A673 (cell line): Measurements from ENCODE around the gene CXorf38. TPM values are rescaled to one million over a fixed set of nuclear protein-coding genes. Genes with fewer than 3 reads are reported as not detected.

ENCODE experiments used
- Bru-seq: library from RNA; stranded (reverse); fragments of 400-500 nt; gene quantifications from one replicate; lab custom pipeline; 2021; lab: Mats Ljungman, UMichigan
- BruChase-seq, 2 experiments: library from RNA; stranded (reverse); fragments of 400-500 nt; gene quantifications; one replicate each; lab custom pipeline; 2021; lab: Mats Ljungman, UMichigan
- BruUV-seq: library from RNA; stranded (reverse); fragments of 400-500 nt; replicated peaks from 2 replicates; lab custom pipeline; 2021; lab: Mats Ljungman, UMichigan
- CTCF ChIA-PET: fragments of 300-600 bp; sonication (Branson Sonifier 250); formaldehyde crosslinking; loops from one replicate; lab custom pipeline; 2022; ENCODE audit warnings: antibody characterized with exemption; lab: Charles Lee
- POLR2A ChIA-PET: fragments of 300-600 bp; sonication (Branson Sonifier 250); formaldehyde crosslinking; loops from one replicate; lab custom pipeline; 2022; ENCODE audit warnings: antibody characterized with exemption; ENCODE audit not compliant: low non-redundant PET; lab: Charles Lee
- DNase-seq: peaks from one replicate; pipeline ENCODE4 v3.0.0-alpha.2; 2015; ENCODE audit warnings: low spot score
- H3K27ac ChIP-seq: fragments of 200-600 bp; sonication (generic); 2 replicates; pipeline ENCODE4 v1.5.1; 2016; ENCODE audit warnings: mixed run types, low read depth, mild to moderate bottlenecking, mixed read lengths, antibody characterized with exemption, low read length; ENCODE audit not compliant: poor library complexity, severe bottlenecking
- H3K27me3 ChIP-seq: fragments of 200-600 bp; sonication (generic); replicated peaks from 2 replicates; pipeline ENCODE4 v1.6.1; 2017; ENCODE audit warnings: mixed run types, low read depth, mild to moderate bottlenecking, mixed read lengths, antibody characterized with exemption, low read length; ENCODE audit not compliant: insufficient read depth, poor library complexity
- H3K36me3 ChIP-seq: fragments of 200-600 bp; sonication (generic); 2 replicates; pipeline ENCODE4 v1.6.1; 2016; ENCODE audit warnings: mixed run types, mild to moderate bottlenecking, mixed read lengths, antibody characterized with exemption, low read length; ENCODE audit not compliant: insufficient read depth, poor library complexity, severe bottlenecking
- H3K4me1 ChIP-seq: fragments of 200-600 bp; sonication (generic); 2 replicates; pipeline ENCODE4 v1.6.1; 2017; ENCODE audit warnings: mixed run types, mild to moderate bottlenecking, mixed read lengths, antibody characterized with exemption, low read length; ENCODE audit not compliant: insufficient read depth, poor library complexity, severe bottlenecking
- H3K4me3 ChIP-seq: fragments of 200-600 bp; sonication (generic); 2 replicates; pipeline ENCODE4 v1.5.1; 2016; ENCODE audit warnings: low read depth, mixed run types, mild to moderate bottlenecking, mixed read lengths, low read length; ENCODE audit not compliant: poor library complexity, severe bottlenecking
- H3K9me3 ChIP-seq: fragments of 200-600 bp; sonication (generic); 2 replicates; pipeline ENCODE4 v1.6.1; 2016; ENCODE audit warnings: mixed run types, low read depth, mild to moderate bottlenecking, mixed read lengths, antibody characterized with exemption, low read length; ENCODE audit not compliant: poor library complexity, severe bottlenecking
- EZH2 ChIP-seq: fragments of 200-600 bp; sonication (generic); IDR thresholded peaks from 2 replicates; pipeline ENCODE4 v1.6.1; 2017; ENCODE audit warnings: borderline replicate concordance, low read depth, mild to moderate bottlenecking, mixed read lengths, antibody characterized with exemption, low read length; ENCODE audit not compliant: poor library complexity, severe bottlenecking
- intact Hi-C: fragments of 100-400 bp; cut with micrococcal nuclease; formaldehyde crosslinking; loops from one replicate; pipeline ENCODE4 v1.10.0; 2022; ENCODE audit not compliant: unreplicated experiment
- long read RNA-seq: library from polyadenylated mRNA; stranded (forward); transcript quantifications from one replicate; pipeline ENCODE4 v2.0.0, GENCODE V29; 2022
- total RNA-seq: library from RNA; stranded (reverse); gene quantifications from 2 replicates; pipeline ENCODE4 v1.2.3, GENCODE V29; 2021
- TF ChIP-seq, protein P1 (sequence below): fragments of 300-800, 200-600 bp; sonication (generic); conservative IDR thresholded peaks from 2 replicates; pipeline ENCODE4 v1.5.1; 2017; ENCODE audit warnings: low read depth, mild to moderate bottlenecking, antibody characterized with exemption, low read length, moderate library complexity, mixed read lengths

Gene CXorf38, protein sequence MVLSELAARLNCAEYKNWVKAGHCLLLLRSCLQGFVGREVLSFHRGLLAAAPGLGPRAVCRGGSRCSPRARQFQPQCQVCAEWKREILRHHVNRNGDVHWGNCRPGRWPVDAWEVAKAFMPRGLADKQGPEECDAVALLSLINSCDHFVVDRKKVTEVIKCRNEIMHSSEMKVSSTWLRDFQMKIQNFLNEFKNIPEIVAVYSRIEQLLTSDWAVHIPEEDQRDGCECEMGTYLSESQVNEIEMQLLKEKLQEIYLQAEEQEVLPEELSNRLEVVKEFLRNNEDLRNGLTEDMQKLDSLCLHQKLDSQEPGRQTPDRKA
- total RNA-seq (8.1 and 10.1 TPM in 2 replicates), Bru-seq, nascent RNA (percentile 70 among the genes with signal in this experiment), BruChase-seq, experiment 1, labeled RNA remaining after a 2-hour chase (percentile 70 among the genes with signal in this experiment), BruChase-seq, experiment 2, labeled RNA remaining after a 6-hour chase (percentile 75 among the genes with signal in this experiment)
- long read RNA-seq, transcript CXorf38-201 (7 exons, 2,118 nt), result major isoform, 8 of 11 reads
- long read RNA-seq, partial matches to known transcripts, result 0 of 11 reads
- long read RNA-seq, other reads (novel, unspliced or antisense), result 3 of 11 reads

DNA sequence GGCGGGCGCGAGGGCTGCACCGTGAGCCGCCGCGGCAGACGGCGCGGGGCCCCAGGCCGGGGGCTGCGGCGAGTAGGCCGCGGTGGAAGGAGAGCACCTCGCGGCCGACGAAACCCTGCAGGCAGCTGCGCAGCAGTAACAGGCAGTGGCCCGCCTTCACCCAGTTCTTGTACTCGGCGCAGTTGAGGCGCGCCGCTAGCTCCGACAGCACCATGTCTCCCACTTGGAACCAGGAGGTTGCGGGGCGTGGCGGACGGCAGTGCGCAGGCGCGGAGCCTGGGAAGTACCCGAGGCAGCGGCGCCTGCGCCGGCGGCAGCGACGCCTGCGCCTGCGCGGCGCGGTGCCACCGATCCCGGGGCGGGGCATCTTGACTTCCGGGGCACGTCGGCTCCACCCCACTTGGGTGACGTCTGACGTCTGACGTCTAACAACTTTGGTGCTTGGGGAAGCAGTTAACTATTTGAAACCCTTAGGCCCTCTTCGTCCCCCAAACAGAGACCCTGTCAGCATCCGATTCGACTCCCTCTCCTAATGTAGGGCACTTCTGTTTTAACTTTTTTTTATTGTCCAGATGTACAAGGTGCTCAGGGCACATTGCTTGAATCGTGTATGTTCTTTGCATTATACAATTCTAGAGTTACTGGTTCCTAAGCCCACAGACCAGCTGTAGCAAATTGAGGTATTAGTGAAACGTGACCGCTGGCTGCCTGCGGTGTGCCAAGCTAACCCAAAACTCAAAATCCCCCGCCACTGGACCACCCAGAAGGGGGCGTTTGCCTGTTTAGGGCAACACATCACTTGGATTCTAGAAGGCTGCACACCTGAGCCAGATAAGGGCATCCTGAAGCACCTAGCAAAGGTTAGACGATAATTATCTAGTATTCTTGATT is at the start of gene CXorf38:
Gene CXorf38 (minus strand): TSS at position 255 of the 891 bp plus-strand sequence. CDS start 41 bp downstream, at position 214.
- H3K36me3 ChIP-seq, result no peaks in the 10 kb centered on the region
- peak within 1 kb of the TSS; percentile 71 for H3K27ac ChIP-seq
- peak; percentile 93 for DNase-seq
- POLR2A ChIA-PET, result interaction anchor here (0.7 kb wide), 1 partner anchor 166 kb away, joined by 3 read pairs; no protein-coding TSS in a partner anchor
- intact Hi-C loops, result loop anchor here (5.0 kb wide), 2 partner anchors 105 to 285 kb away; no protein-coding TSS in a partner anchor
- CTCF ChIA-PET, result no interaction called here
- peak within 1 kb of the TSS; percentile 80 for H3K4me3 ChIP-seq
- BruUV-seq, result no TSS peak
- TF ChIP-seq, protein P1, sequence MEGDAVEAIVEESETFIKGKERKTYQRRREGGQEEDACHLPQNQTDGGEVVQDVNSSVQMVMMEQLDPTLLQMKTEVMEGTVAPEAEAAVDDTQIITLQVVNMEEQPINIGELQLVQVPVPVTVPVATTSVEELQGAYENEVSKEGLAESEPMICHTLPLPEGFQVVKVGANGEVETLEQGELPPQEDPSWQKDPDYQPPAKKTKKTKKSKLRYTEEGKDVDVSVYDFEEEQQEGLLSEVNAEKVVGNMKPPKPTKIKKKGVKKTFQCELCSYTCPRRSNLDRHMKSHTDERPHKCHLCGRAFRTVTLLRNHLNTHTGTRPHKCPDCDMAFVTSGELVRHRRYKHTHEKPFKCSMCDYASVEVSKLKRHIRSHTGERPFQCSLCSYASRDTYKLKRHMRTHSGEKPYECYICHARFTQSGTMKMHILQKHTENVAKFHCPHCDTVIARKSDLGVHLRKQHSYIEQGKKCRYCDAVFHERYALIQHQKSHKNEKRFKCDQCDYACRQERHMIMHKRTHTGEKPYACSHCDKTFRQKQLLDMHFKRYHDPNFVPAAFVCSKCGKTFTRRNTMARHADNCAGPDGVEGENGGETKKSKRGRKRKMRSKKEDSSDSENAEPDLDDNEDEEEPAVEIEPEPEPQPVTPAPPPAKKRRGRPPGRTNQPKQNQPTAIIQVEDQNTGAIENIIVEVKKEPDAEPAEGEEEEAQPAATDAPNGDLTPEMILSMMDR, result peak; percentile 21; the same call in 1 of the 2 replicates
- TF ChIP-seq EZH2, result no peak
- no peaks in the 10 kb centered on the region for H3K4me1 ChIP-seq
- no peaks in the 10 kb centered on the region for H3K27me3 ChIP-seq
- H3K9me3 ChIP-seq, result no peaks in the 10 kb centered on the region

DNA sequence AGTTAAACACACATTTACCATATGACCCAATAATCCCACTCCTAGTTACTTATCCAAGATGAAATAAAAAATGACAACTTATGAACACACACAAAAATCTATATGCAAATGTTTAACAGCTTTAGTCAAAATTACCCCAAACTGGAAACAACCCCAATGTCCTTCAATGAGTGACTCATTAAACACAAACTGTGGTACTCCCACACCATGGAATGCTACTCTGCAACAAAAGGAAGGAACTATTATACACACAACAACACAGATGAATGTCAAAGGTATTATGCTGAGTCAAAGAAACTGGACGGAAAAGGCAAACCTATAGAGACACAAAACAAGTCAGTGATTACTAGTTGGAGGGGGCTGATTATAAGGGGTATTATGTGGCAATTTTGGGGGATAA is 47.4 kb upstream of the CXorf38 start:
- ChIA-PET POLR2A (no interaction called here), CTCF (no interaction called here)
- H3K27me3 ChIP-seq, result no peaks in the 10 kb centered on the region
- no peaks in the 10 kb centered on the region for H3K4me1 ChIP-seq
- H3K36me3 ChIP-seq, result peaks cover 16% of the 10 kb centered on the region
- no peak for DNase-seq
- intact Hi-C loops, result no loop called here
- H3K4me3 ChIP-seq, result no peak overlapping the region
- no peak for TF ChIP-seq EZH2
- TF ChIP-seq, protein P1, result no peak
- H3K27ac ChIP-seq, result no peak overlapping the region
- H3K9me3 ChIP-seq, result peaks cover 5% of the 10 kb centered on the region
- BruUV-seq, result no TSS peak

DNA sequence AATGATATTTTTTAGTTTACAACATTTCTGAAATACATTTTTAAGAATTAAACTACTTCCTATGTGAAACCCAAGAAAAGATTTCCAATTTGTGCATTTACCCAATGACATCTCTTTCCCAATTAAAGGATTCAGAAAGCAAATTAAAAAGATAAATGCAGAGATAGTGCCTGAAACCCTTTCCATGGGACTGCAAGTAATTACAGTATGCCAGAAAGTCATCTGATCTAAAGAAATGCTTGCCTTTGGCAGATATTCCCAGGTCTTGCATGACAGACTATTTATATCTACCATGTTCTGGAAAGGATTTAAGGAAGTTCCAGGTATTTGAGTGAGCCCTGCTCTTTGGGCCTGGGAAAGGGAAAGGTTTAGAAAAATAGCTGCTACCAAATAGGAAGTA is 41.6 kb upstream of the CXorf38 start:
- CTCF ChIA-PET, result no interaction called here
- BruUV-seq, result no TSS peak
- Histone ChIP-seq H3K4me3 (no peak overlapping the region), H3K4me1 (no peaks in the 10 kb centered on the region), H3K27ac (no peak overlapping the region), H3K27me3 (no peaks in the 10 kb centered on the region), H3K36me3 (peaks cover 7% of the 10 kb centered on the region), H3K9me3 (no peaks in the 10 kb centered on the region)
- intact Hi-C loops, result no loop called here
- no peak for DNase-seq
- POLR2A ChIA-PET, result no interaction called here
- TF ChIP-seq, protein P1, result no peak
- TF ChIP-seq EZH2, result no peak
